ENCODE results near the gene NTM. TPM values are rescaled to one million over a fixed set of nuclear protein-coding genes. Genes with fewer than 3 reads are reported as not detected.

Gene NTM
- total and polyA plus RNA-seq, 2 of the 8 experiments (the other 6 are each of a cell fraction or from before 2014, with no cell fraction given) = 13.4 to 20.0 TPM

DNA sequence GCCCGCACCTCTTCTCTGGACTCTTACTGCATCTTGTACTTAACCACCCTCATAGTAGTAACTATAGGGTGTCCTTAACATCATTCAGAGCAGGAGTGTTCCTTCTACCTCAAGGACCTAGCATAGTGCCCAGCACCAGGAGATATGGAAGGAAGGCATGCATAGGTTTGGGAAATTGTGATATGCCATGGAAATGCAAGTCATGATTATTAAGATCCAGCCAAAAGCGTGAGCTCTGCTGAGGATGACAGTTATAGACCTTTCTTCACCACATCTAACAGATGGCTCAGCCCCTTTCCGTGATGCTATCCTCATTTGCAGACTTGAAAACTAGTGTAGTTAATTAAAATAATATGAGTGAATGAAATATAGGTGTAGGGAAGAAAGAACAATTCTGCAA is 746.1 kb downstream of the NTM start:
- Histone ChIP-seq H4K5ac (ENCODE audit: insufficient read length, low read depth, low read length) (no peak overlapping the region), H2AK5ac (ENCODE audit: low read depth, low read length) (no peak overlapping the region), H3K4ac (replicated peaks; ENCODE audit: insufficient read length, low read depth, low read length) (no peak overlapping the region), H2BK15ac (ENCODE audit: low read length) (no peak overlapping the region), H3K14ac (ENCODE audit: insufficient read length) (no peak overlapping the region), H3K23ac (ENCODE audit: insufficient read length) (no peak overlapping the region), H2AFZ (ENCODE audit: low read length) (no peak overlapping the region), H4K20me1 (replicated peaks in 1 of 2; ENCODE audit: control insufficient read depth in 1 of 2, insufficient read depth in 2 of 2, low read length in 2 of 2) (no peaks in the 10 kb centered on the region), H3K9me3 (ENCODE audit: insufficient read depth in 2 of 2, low read depth in 1 of 2, low read length in 1 of 2) (no peaks in the 10 kb centered on the region), H3K27me3 (replicated peaks in 1 of 4; ENCODE audit: control insufficient read depth in 3 of 4, extremely low read depth in 1 of 4, insufficient read depth in 3 of 4, low read length in 3 of 4) (no peaks in the 10 kb centered on the region), H3K56ac (replicated peaks; ENCODE audit: insufficient read length, low read depth, low read length) (no peak overlapping the region), H2BK20ac (ENCODE audit: low read length) (no peak overlapping the region), H2BK12ac (ENCODE audit: low read depth, low read length) (peak overlapping the region; percentile 56; the same call in 1 of the 2 replicates), H3K4me1 (replicated peaks in 1 of 4; ENCODE audit: control insufficient read depth in 3 of 4, insufficient read depth in 4 of 4, low read length in 3 of 4) (peaks cover 2 to 15% (median 14%) of the 10 kb centered on the region in 4 experiments; a peak in 6 of 7 replicates), H3K23me2 (ENCODE audit: low read depth, low read length) (no peaks in the 10 kb centered on the region), H3K79me2 (ENCODE audit: control insufficient read depth in 1 of 2, insufficient read depth in 2 of 2, low read length in 2 of 2) (no peaks in the 10 kb centered on the region), H3K36me3 (ENCODE audit: control insufficient read depth in 2 of 4, insufficient read depth in 4 of 4, low read length in 3 of 4) (no peaks in the 10 kb centered on the region), H3K79me1 (ENCODE audit: low read depth, low read length) (no peaks in the 10 kb centered on the region), H4K91ac (replicated peaks; ENCODE audit: insufficient read length, low read length) (no peak overlapping the region), H2BK5ac (ENCODE audit: low read depth, low read length) (no peak overlapping the region), H4K8ac (ENCODE audit: extremely low read depth, insufficient read depth, low read length) (no peak overlapping the region), H3K9ac (replicated peaks in 1 of 4; ENCODE audit: extremely low read depth in 1 of 4, low read depth in 3 of 4, low read length in 3 of 4) (no peak overlapping the region), H3K4me3 (ENCODE audit: extremely low read depth in 1 of 4, insufficient read depth in 2 of 4, low read depth in 3 of 4, low read length in 4 of 4) (no peak overlapping the region), H3K27ac (ENCODE audit: low read depth, low read length) (no peak overlapping the region), H3K18ac (ENCODE audit: extremely low read depth, low read length) (no peak overlapping the region), H3K4me2 (ENCODE audit: insufficient read depth in 1 of 2, low read depth in 2 of 2, low read length in 2 of 2) (no peak overlapping the region), H2BK120ac (replicated peaks; ENCODE audit: low read depth, low read length) (no peak overlapping the region)
- CTCF ChIA-PET (ENCODE audit: partially characterized antibody) = interaction anchor here (0.6 to 2.7 kb wide), 3 partner anchors 10 to 1303 kb away, joined by 3 to 17 read pairs (median 10); no protein-coding TSS in a partner anchor
- no peak for FAIRE-seq
- DNase-seq (ENCODE audit: low read depth in 1 of 2, low spot score in 2 of 2) = no peak
- POLR2A ChIA-PET (ENCODE audit: partially characterized antibody) = no interaction called here
- 90% methylated on average over 3 of the region's 3 CpGs; no CpG with 5 or more reads in 1 of the 2 experiments for WGBS, 2 experiments (ENCODE audit: extremely low coverage in 1 of 2, insufficient coverage in 1 of 2, insufficient read length in 1 of 2, insufficient replicate concordance in 2 of 2, low coverage in 1 of 2, low lambda C conversion rate in 2 of 2, missing lambda C conversion rate in 1 of 2)
- TF ChIP-seq BCL11A (IDR thresholded peaks at IDR 0.05; ENCODE audit: low read depth in 2 of 2, low read length in 2 of 2) (no peak), KDM5A (IDR thresholded peaks at IDR 0.05; ENCODE audit: low read length) (no peak), TAF1 (IDR thresholded peaks at IDR 0.05; ENCODE audit: low read depth, low read length) (no peak), BRCA1 (IDR thresholded peaks at IDR 0.05; ENCODE audit: low read depth, low read length) (no peak), NANOG (IDR thresholded peaks at IDR 0.05; ENCODE audit: insufficient read depth, low read depth, low read length, poor library complexity, severe bottlenecking) (no peak), SP1 (IDR thresholded peaks at IDR 0.05; ENCODE audit: low read depth, low read length) (no peak), POLR2AphosphoS5 (IDR thresholded peaks at IDR 0.05; ENCODE audit: low read depth, low read length) (no peak), CEBPB (IDR thresholded peaks at IDR 0.05; ENCODE audit: low read depth, low read length) (no peak), TBP (IDR thresholded peaks at IDR 0.05; ENCODE audit: low read depth, low read length) (no peak), KDM4A (IDR thresholded peaks at IDR 0.05; ENCODE audit: low read depth, low read length, severe bottlenecking) (no peak)
- TF ChIP-seq, protein P1, sequence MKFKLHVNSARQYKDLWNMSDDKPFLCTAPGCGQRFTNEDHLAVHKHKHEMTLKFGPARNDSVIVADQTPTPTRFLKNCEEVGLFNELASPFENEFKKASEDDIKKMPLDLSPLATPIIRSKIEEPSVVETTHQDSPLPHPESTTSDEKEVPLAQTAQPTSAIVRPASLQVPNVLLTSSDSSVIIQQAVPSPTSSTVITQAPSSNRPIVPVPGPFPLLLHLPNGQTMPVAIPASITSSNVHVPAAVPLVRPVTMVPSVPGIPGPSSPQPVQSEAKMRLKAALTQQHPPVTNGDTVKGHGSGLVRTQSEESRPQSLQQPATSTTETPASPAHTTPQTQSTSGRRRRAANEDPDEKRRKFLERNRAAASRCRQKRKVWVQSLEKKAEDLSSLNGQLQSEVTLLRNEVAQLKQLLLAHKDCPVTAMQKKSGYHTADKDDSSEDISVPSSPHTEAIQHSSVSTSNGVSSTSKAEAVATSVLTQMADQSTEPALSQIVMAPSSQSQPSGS (IDR thresholded peaks at IDR 0.05; ENCODE audit: low read length) = no peak
- TF ChIP-seq, protein P2, sequence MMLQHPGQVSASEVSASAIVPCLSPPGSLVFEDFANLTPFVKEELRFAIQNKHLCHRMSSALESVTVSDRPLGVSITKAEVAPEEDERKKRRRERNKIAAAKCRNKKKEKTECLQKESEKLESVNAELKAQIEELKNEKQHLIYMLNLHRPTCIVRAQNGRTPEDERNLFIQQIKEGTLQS (IDR thresholded peaks at IDR 0.05; ENCODE audit: insufficient read depth, low read depth, low read length) = no peak
- TF ChIP-seq, protein P3, sequence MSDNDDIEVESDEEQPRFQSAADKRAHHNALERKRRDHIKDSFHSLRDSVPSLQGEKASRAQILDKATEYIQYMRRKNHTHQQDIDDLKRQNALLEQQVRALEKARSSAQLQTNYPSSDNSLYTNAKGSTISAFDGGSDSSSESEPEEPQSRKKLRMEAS (IDR thresholded peaks at IDR 0.05) = no peak
